Adrenal gland (tissue), 12 donors: ENCODE measurements around the gene DUS2. TPM values are rescaled to one million over a fixed set of nuclear protein-coding genes. Genes with fewer than 3 reads are reported as not detected.

ENCODE experiments used
- DNase-seq, 7 donors: peaks; one replicate each; pipeline ENCODE4 v3.0.0-alpha.2; 2019 to 2020
- H3K27ac ChIP-seq, 5 donors: fragments of 200-600 bp; sonication (generic) in 4 of 5; 1 replicate in 3 of 5; 2 replicates in 2 of 5; pipeline versions ENCODE4 v1.5.1 to v1.8.0; 2016 to 2020; ENCODE audit warnings: mild to moderate bottlenecking in 1 of 5
- H3K27me3 ChIP-seq: fragments of 200-600 bp; 2 replicates; pipeline ENCODE4 v1.8.0; 2021
- H3K36me3 ChIP-seq, 2 donors: fragments of 200-600 bp; replicated peaks in 1 of 2; 1 replicate in 1 of 2; 2 replicates in 1 of 2; pipeline versions ENCODE4 v1.5.1 to v1.8.0; 2018 to 2022
- H3K4me1 ChIP-seq, 2 donors: fragments of 200-600 bp; replicated peaks in 1 of 2; 1 replicate in 1 of 2; 2 replicates in 1 of 2; pipeline versions ENCODE4 v1.5.1 to v1.8.0; 2018 to 2021
- H3K4me3 ChIP-seq, 4 donors: fragments of 200-600 bp; sonication (generic) in 3 of 4; one replicate each; pipeline ENCODE4 v1.5.1; 2016 to 2018
- H3K9me3 ChIP-seq, 3 donors: fragments of 200-600 bp; sonication (generic) in 1 of 3; replicated peaks in 1 of 3; 1 replicate in 2 of 3; 2 replicates in 1 of 3; pipeline versions ENCODE4 v1.5.1 to v1.8.0; 2016 to 2021
- CTCF ChIP-seq, 6 experiments: fragments of 450-650 bp in 4 of 6; fragments of 200-600 bp in 2 of 6; sonication (generic) in 1 of 6; IDR thresholded peaks; 1 replicate in 5 of 6; 2 replicates in 1 of 6; pipeline versions ENCODE4 v1.5.1 to v1.8.0; 2016 to 2021; ENCODE audit warnings: antibody characterized with exemption in 6 of 6, mild to moderate bottlenecking in 2 of 6, moderate library complexity in 1 of 6
- POLR2A ChIP-seq, 2 donors: fragments of 450-650 bp; IDR thresholded peaks; one replicate each; pipeline ENCODE4 v1.6.1; 2017; ENCODE audit warnings: antibody characterized with exemption in 2 of 2, mild to moderate bottlenecking in 2 of 2, moderate library complexity in 1 of 2
- WGBS, 4 donors: extraction: QIAGEN DNeasy Blood & Tissue Kit in 2 of 4; methylation state at CpG; one replicate each; pipeline versions ENCODE4 v1.1.5 to v1.1.7; 2013 to 2017; 5-methylcytosine and 5-hydroxymethylcytosine counted together
- intact Hi-C, 2 donors: fragments of 100-400 bp; cut with DNase I; formaldehyde crosslinking; loops; one replicate each; pipeline versions ENCODE4 v1.14.1 to v1.15.0; 2022 to 2023
- polyA plus RNA-seq, 3 donors: library from polyadenylated mRNA; stranded (reverse); fragments of 200-250 nt in 2 of 3; fragments of 350-450 nt in 1 of 3; fragmentation: Illumina TruSeq in 1 of 3; extraction: RNeasy Lipid Tissue Mini Kit (QIAGEN cat#74804) in 1 of 3; gene quantifications; one replicate each; pipeline ENCODE4 v1.2.3, GENCODE V29; 2013 to 2014
- total RNA-seq, 9 donors: library from RNA; depleted of rRNA in 4 of 9; stranded (reverse); fragments of >200 nt in 4 of 9; fragments of 120-200 nt in 1 of 9; fragmentation: NEBNext Ultra II Directional in 1 of 9; extraction: Animal tissue kit (Norgen Biotek cat#: 25700) in 1 of 9; gene quantifications; one replicate each; pipeline versions ENCODE4 v1.1.0 to v1.2.4, GENCODE V29; 2013 to 2023
- donor health status: healthy with polysubstance abuse.
- donor health status: Bipolar disorder and iron deficiency.
- donor health status: DM: yes; HTN: yes; CAD: no.
- donor health status: DM: no; HTN: no; CAD: no.
- donor health status: DM: no; HTN: no; CAD: no.
- donor health status: DM: yes; HTN: yes; CAD: no.

DUS2 gene
- total and polyA plus RNA-seq, 12 donors, result 6.3 to 25.3 (median 12.7) TPM

- DNase-seq, result no peak
- no peak overlapping the region for H3K27ac ChIP-seq
- peaks cover 0 to 24% of the 10 kb centered on the region in 2 donors for H3K36me3 ChIP-seq
- TF ChIP-seq CTCF (IDR thresholded peaks at IDR 0.05) (no peak), POLR2A (IDR thresholded peaks at IDR 0.05) (no peak)
- H3K4me1 ChIP-seq, result peaks cover 23 to 39% of the 10 kb centered on the region in 2 donors
- H3K9me3 ChIP-seq, result no peaks in the 10 kb centered on the region
- intact Hi-C loops, result no loop called here
- no peak overlapping the region for H3K4me3 ChIP-seq
- H3K27me3 ChIP-seq, result no peaks in the 10 kb centered on the region
- WGBS, 4 donors, result 92 to 97% (median 96%) methylated on average over 9 of the region's 9 CpGs
These were observed 51.0 kb downstream of the DUS2 start for GRCh38 chr16:68073902-68074760.

GRCh38 chr16:68074850-68075555 lies 51.9 kb downstream of the DUS2 start:
- no peaks in the 10 kb centered on the region for H3K9me3 ChIP-seq
- DNase-seq, result no peak
- H3K27ac ChIP-seq, result no peak overlapping the region
- H3K4me3 ChIP-seq, result no peak overlapping the region
- WGBS, 4 donors, result 80 to 94% (median 87%) methylated on average over 5 to 6 of the region's 6 CpGs
- H3K4me1 ChIP-seq, result peaks cover 26 to 40% of the 10 kb centered on the region in 2 donors
- intact Hi-C loops, result no loop called here
- no peaks in the 10 kb centered on the region for H3K27me3 ChIP-seq
- TF ChIP-seq POLR2A (IDR thresholded peaks at IDR 0.05), result no peak
- TF ChIP-seq CTCF (IDR thresholded peaks at IDR 0.05), result no peak
- H3K36me3 ChIP-seq, result peaks cover 0 to 24% of the 10 kb centered on the region in 2 donors

GRCh38 chr16:68075980-68076379 lies 52.9 kb downstream of the DUS2 start:
- no peak for DNase-seq
- Histone ChIP-seq H3K9me3 (no peaks in the 10 kb centered on the region), H3K4me1 (peaks cover 36 to 40% of the 10 kb centered on the region in 2 donors), H3K36me3 (peaks cover 0 to 20% of the 10 kb centered on the region in 2 donors), H3K27ac (peak overlapping the region in 1 of 5 donors; percentile 20), H3K27me3 (no peaks in the 10 kb centered on the region), H3K4me3 (no peak overlapping the region)
- intact Hi-C loops, result no loop called here
- no peak for TF ChIP-seq POLR2A (IDR thresholded peaks at IDR 0.05)
- TF ChIP-seq CTCF (IDR thresholded peaks at IDR 0.05), result no peak
- 91 to 100% (median 96%) methylated on average over 3 of the region's 3 CpGs for WGBS, 4 donors

GRCh38 chr16:68076560-68076959 lies 53.5 kb downstream of the DUS2 start:
- intact Hi-C loops, result no loop called here
- Histone ChIP-seq H3K27ac (peak overlapping the region in 1 of 5 donors; percentile 20), H3K9me3 (no peaks in the 10 kb centered on the region), H3K27me3 (no peaks in the 10 kb centered on the region), H3K4me1 (peaks cover 42 to 44% of the 10 kb centered on the region in 2 donors), H3K4me3 (no peak overlapping the region), H3K36me3 (peaks cover 0 to 17% of the 10 kb centered on the region in 2 donors)
- 66 to 90% (median 74%) methylated on average over 2 to 3 of the region's 3 CpGs for whole genome bisulfite sequencing, 4 donors
- no peak for TF ChIP-seq POLR2A (IDR thresholded peaks at IDR 0.05)
- TF ChIP-seq CTCF (IDR thresholded peaks at IDR 0.05), result no peak
- DNase-seq, result peak in 1 of 7 donors; percentile 60
